ENCODE data around the gene COQ5.

COQ5 gene

DNA sequence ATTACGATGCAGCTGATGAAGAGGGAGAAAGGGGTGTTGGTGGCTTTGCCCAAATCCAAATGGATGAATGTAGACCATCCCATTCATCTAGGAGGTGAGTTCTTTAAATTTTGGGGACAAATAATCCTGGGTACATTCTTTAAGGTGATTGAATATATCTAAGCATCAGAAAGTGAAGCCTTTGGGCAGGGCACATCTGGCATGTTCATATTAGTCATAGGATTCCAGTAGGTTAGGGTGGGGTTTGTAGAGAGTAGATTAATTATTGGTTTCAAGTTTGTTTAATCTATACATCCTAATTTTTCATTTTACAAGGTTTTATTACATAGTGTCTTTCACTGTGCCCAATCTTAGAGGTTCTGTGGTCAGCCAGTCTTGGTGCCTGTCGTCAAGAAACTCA, 28.6 kb upstream of the COQ5 start:
- Histone ChIP-seq H3K4me2 (ENCODE audit: low read depth, low read length) (no peak overlapping the region), H2AFZ (ENCODE audit: low read length) (no peak overlapping the region), H3K27me3 (replicated peaks; ENCODE audit: insufficient read depth, low read length) (no peaks in the 10 kb centered on the region), H3K9me3 (replicated peaks; ENCODE audit: insufficient read depth, low read length) (no peaks in the 10 kb centered on the region), H3K36me3 (replicated peaks; ENCODE audit: insufficient read depth, low read length) (peaks cover 16% of the 10 kb centered on the region), H3K4me3 (ENCODE audit: low read length) (no peak overlapping the region), H4K20me1 (ENCODE audit: insufficient read depth, low read length) (no peaks in the 10 kb centered on the region), H3K9ac (ENCODE audit: low read length) (no peak overlapping the region), H3K4me1 (ENCODE audit: low read length) (no peaks in the 10 kb centered on the region), H3F3A (ENCODE audit: insufficient read depth, low read length) (no peaks in the 10 kb centered on the region), H3K27ac (ENCODE audit: low read length) (no peak overlapping the region), H3K9me2 (replicated peaks; ENCODE audit: insufficient read depth, low read length) (no peaks in the 10 kb centered on the region), H3K79me2 (ENCODE audit: low read length) (peaks cover 43% of the 10 kb centered on the region)
- TF ChIP-seq, protein P1, sequence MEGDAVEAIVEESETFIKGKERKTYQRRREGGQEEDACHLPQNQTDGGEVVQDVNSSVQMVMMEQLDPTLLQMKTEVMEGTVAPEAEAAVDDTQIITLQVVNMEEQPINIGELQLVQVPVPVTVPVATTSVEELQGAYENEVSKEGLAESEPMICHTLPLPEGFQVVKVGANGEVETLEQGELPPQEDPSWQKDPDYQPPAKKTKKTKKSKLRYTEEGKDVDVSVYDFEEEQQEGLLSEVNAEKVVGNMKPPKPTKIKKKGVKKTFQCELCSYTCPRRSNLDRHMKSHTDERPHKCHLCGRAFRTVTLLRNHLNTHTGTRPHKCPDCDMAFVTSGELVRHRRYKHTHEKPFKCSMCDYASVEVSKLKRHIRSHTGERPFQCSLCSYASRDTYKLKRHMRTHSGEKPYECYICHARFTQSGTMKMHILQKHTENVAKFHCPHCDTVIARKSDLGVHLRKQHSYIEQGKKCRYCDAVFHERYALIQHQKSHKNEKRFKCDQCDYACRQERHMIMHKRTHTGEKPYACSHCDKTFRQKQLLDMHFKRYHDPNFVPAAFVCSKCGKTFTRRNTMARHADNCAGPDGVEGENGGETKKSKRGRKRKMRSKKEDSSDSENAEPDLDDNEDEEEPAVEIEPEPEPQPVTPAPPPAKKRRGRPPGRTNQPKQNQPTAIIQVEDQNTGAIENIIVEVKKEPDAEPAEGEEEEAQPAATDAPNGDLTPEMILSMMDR (IDR thresholded peaks at IDR 0.05; ENCODE audit: low read length): no peak
- TF ChIP-seq EZH2 (optimal IDR thresholded peaks at IDR 0.05; ENCODE audit: low read depth, low read length) (no peak), EZH2phosphoT487 (IDR thresholded peaks at IDR 0.05; ENCODE audit: low read length) (no peak)
- DNase-seq: no peak

GRCh38 chr12:120554678-120555077, 25.7 kb upstream of the COQ5 start:
- H4K20me1 ChIP-seq (ENCODE audit: insufficient read depth, low read length): no peaks in the 10 kb centered on the region
- no peak overlapping the region for H3K27ac ChIP-seq (ENCODE audit: low read length)
- no peak for DNase-seq
- no peak for TF ChIP-seq EZH2phosphoT487 (IDR thresholded peaks at IDR 0.05; ENCODE audit: low read length)
- no peak overlapping the region for H2AFZ ChIP-seq (ENCODE audit: low read length)
- H3K36me3 ChIP-seq (replicated peaks; ENCODE audit: insufficient read depth, low read length): peaks cover 11% of the 10 kb centered on the region; the same call in 1 of the 2 replicates
- H3K9me2 ChIP-seq (replicated peaks; ENCODE audit: insufficient read depth, low read length): no peaks in the 10 kb centered on the region
- no peaks in the 10 kb centered on the region for H3F3A ChIP-seq (ENCODE audit: insufficient read depth, low read length)
- no peaks in the 10 kb centered on the region for H3K27me3 ChIP-seq (replicated peaks; ENCODE audit: insufficient read depth, low read length)
- H3K4me1 ChIP-seq (ENCODE audit: low read length): no peaks in the 10 kb centered on the region
- peaks cover 47% of the 10 kb centered on the region for H3K79me2 ChIP-seq (ENCODE audit: low read length)
- no peak overlapping the region for H3K4me3 ChIP-seq (ENCODE audit: low read length)
- no peak overlapping the region for H3K9ac ChIP-seq (ENCODE audit: low read length)
- no peaks in the 10 kb centered on the region for H3K9me3 ChIP-seq (replicated peaks; ENCODE audit: insufficient read depth, low read length)
- H3K4me2 ChIP-seq (ENCODE audit: low read depth, low read length): no peak overlapping the region

DNA sequence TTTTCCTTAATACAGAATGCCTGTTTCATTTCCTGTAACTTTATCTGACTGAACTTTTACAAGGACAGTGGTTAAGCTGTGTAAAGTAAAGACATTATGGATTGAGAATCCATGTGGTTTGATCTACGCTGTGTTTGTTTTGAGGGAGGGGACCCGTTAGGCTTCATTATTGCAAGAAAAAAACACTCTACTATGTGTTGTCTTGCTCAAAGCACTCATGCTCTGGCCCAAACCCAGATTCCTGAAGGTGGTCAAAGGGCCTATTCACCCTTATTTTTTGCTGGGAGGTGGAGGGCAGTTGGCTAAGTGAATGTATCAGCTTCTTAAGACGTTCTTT, 17.1 kb upstream of the COQ5 start:
- H3K27me3 ChIP-seq (replicated peaks; ENCODE audit: insufficient read depth, low read length): no peaks in the 10 kb centered on the region
- H3K79me2 ChIP-seq (ENCODE audit: low read length): peaks cover 94% of the 10 kb centered on the region
- TF ChIP-seq EZH2phosphoT487 (IDR thresholded peaks at IDR 0.05; ENCODE audit: low read length) (no peak), EZH2 (optimal IDR thresholded peaks at IDR 0.05; ENCODE audit: low read depth, low read length) (no peak)
- TF ChIP-seq, protein P1 (IDR thresholded peaks at IDR 0.05; ENCODE audit: low read length): no peak
- H3K9me3 ChIP-seq (replicated peaks; ENCODE audit: insufficient read depth, low read length): no peaks in the 10 kb centered on the region
- no peaks in the 10 kb centered on the region for H3F3A ChIP-seq (ENCODE audit: insufficient read depth, low read length)
- no peak overlapping the region for H3K4me2 ChIP-seq (ENCODE audit: low read depth, low read length)
- H3K36me3 ChIP-seq (replicated peaks; ENCODE audit: insufficient read depth, low read length): peaks cover 8% of the 10 kb centered on the region; the same call in 1 of the 2 replicates
- no peaks in the 10 kb centered on the region for H4K20me1 ChIP-seq (ENCODE audit: insufficient read depth, low read length)
- H3K9me2 ChIP-seq (replicated peaks; ENCODE audit: insufficient read depth, low read length): no peaks in the 10 kb centered on the region
- H3K27ac ChIP-seq (ENCODE audit: low read length): no peak overlapping the region
- no peak overlapping the region for H3K9ac ChIP-seq (ENCODE audit: low read length)
- no peaks in the 10 kb centered on the region for H3K4me1 ChIP-seq (ENCODE audit: low read length)
- no peak overlapping the region for H2AFZ ChIP-seq (ENCODE audit: low read length)
- no peak for DNase-seq
- H3K4me3 ChIP-seq (ENCODE audit: low read length): no peak overlapping the region

DNA sequence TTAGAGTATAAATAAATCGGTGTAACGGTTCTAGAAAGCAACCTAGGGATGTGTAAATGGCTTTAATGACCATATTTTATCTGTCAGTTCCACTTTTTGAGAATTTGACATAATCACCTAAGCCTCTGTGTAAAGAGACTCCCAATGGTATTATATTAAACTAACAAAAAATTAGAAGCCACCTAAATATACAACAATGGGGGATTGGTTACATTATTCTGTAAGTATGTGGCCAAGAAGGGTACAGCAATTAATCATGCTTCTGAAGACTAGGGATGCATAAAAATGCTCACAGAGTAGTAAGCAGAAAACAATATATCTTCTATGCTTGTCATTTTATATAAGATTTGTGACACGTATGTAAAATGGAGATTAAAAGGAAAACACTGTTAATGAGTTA, 15.7 kb upstream of the COQ5 start:
- Histone ChIP-seq H4K20me1 (ENCODE audit: insufficient read depth, low read length) (no peaks in the 10 kb centered on the region), H3F3A (ENCODE audit: insufficient read depth, low read length) (peaks cover 8% of the 10 kb centered on the region), H3K9ac (ENCODE audit: low read length) (no peak overlapping the region), H3K4me2 (ENCODE audit: low read depth, low read length) (no peak overlapping the region), H3K4me3 (ENCODE audit: low read length) (no peak overlapping the region), H2AFZ (ENCODE audit: low read length) (no peak overlapping the region), H3K79me2 (ENCODE audit: low read length) (peaks cover 96% of the 10 kb centered on the region), H3K9me2 (replicated peaks; ENCODE audit: insufficient read depth, low read length) (no peaks in the 10 kb centered on the region), H3K27ac (ENCODE audit: low read length) (no peak overlapping the region), H3K36me3 (replicated peaks; ENCODE audit: insufficient read depth, low read length) (peaks cover 8% of the 10 kb centered on the region; the same call in 1 of the 2 replicates), H3K9me3 (replicated peaks; ENCODE audit: insufficient read depth, low read length) (no peaks in the 10 kb centered on the region), H3K27me3 (replicated peaks; ENCODE audit: insufficient read depth, low read length) (no peaks in the 10 kb centered on the region), H3K4me1 (ENCODE audit: low read length) (peaks cover 6% of the 10 kb centered on the region)
- no peak for TF ChIP-seq EZH2phosphoT487 (IDR thresholded peaks at IDR 0.05; ENCODE audit: low read length)
- TF ChIP-seq, protein P1 (IDR thresholded peaks at IDR 0.05; ENCODE audit: low read length): no peak
- no peak for TF ChIP-seq EZH2 (optimal IDR thresholded peaks at IDR 0.05; ENCODE audit: low read depth, low read length)
- no peak for DNase-seq

All from MM.1S (cell line).